Activated T-cell treated with anti-CD3 and anti-CD28 coated beads, Interleukin-2, amount 50 U/mL, for 4 hours (primary cell): Measurements from ENCODE around the gene CCSER1. TPM values are rescaled to one million over a fixed set of nuclear protein-coding genes. Genes with fewer than 3 reads are reported as not detected.
"Not testable (repeated sequence)": the region's sequence is repeated elsewhere in the genome, so short reads cannot be mapped to it uniquely, and the experiment has no call there.

Experiments used
- ATAC-seq, 2 donors: fragments of 200-7000 bp; cut with Tn5 transposase; one replicate each; pipeline ENCODE4 v1.10.0; 2021
- DNase-seq: peaks from one replicate; pipeline ENCODE4 v3.0.0-alpha.2; 2020
- H3K27me3 Mint-ChIP-seq: one replicate; pipeline ENCODE4 v1.8.0; 2021; ENCODE audit warnings: low read depth, mixed read lengths
- H3K36me3 Mint-ChIP-seq: one replicate; pipeline ENCODE4 v1.8.0; 2022; ENCODE audit warnings: mixed read lengths; ENCODE audit not compliant: insufficient read depth
- H3K4me1 Mint-ChIP-seq: one replicate; pipeline ENCODE4 v1.8.0; 2021; ENCODE audit warnings: low read depth, mixed read lengths
- H3K4me3 Mint-ChIP-seq: one replicate; pipeline ENCODE4 v1.8.0; 2021; ENCODE audit warnings: mild to moderate bottlenecking, moderate library complexity, mixed read lengths
- H3K9me3 Mint-ChIP-seq: one replicate; pipeline ENCODE4 v1.8.0; 2021; ENCODE audit warnings: mixed read lengths
- total RNA-seq, 3 donors: library from RNA; stranded (reverse); gene quantifications; one replicate each; pipeline ENCODE4 v1.2.1, GENCODE V29; 2021

The CCSER1 gene
- total RNA-seq, 3 donors from 2014 or later: 0.10 to 0.16 TPM; not detected in 1

DNA sequence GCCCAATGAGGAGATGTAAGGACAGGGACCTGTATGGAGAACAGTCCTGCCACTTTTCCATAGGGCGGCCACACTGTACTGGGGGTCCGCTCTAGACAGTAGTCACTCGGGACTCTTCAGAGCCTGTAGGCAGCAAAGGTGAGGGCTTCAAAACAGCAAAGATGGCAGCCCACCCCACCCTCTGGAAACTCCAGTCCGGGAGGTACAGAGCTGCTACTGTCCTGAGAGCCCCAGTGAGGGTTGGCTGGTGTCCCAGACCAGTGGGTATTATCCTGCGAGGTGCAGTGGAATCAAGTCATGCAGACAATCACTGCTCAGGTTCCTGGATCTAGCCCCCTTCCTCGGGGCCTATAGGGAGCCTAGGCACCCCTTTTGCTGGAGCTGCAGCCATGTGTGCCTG is 1392.0 kb downstream of the CCSER1 start:
- Mint-ChIP-seq H3K27me3 (no peaks in the 10 kb centered on the region), H3K36me3 (no peaks in the 10 kb centered on the region), H3K9me3 (peaks cover 16% of the 10 kb centered on the region), H3K4me1 (no peaks in the 10 kb centered on the region), H3K4me3 (no peak overlapping the region)
- DNase-seq: no peak
- ATAC-seq: no peak

DNA sequence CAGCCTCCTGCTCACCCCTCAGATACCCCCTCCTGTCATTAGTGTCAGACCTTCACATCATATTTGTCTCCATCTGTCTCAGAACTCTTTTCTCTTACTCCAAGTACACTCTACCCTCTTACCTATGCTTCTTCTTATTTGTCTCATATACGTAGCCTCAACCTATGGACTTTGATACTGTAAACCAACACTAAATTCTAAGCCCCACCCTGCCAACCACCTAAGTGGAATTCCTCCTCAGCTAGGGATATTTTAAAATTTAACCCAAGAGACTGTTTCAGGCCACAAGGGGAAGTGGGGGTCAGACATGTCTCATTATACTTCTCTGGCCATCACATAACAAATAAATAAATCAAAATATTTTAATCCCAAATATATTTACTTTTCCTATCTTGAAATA is 1398.4 kb downstream of the CCSER1 start:
- Mint-ChIP-seq H3K4me3 (no peak overlapping the region), H3K4me1 (no peaks in the 10 kb centered on the region), H3K27me3 (no peaks in the 10 kb centered on the region), H3K9me3 (peaks cover 5% of the 10 kb centered on the region), H3K36me3 (no peaks in the 10 kb centered on the region)
- ATAC-seq: no peak
- no peak for DNase-seq

DNA sequence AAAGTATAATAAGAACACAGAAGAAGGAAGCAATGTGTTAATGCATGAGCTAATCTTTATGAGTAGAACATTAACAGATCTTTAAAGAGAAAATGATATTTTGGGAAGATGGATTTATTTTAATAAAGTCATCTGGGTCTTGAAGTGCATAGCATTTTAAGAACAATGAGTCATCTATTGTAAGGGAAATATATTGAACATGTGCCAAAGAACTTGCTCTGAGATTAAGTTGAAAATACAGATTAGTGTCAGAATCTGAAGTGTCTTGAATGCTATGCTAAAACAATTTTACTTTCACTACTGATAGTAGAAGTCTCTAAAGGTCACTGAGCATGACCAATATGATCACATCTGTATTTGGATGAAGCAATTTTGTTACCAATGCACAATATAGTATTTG is 1399.9 kb downstream of the CCSER1 start:
- DNase-seq: no peak
- no peak for ATAC-seq
- no peaks in the 10 kb centered on the region for H3K36me3 Mint-ChIP-seq
- H3K9me3 Mint-ChIP-seq: peaks cover 5% of the 10 kb centered on the region
- H3K4me3 Mint-ChIP-seq: no peak overlapping the region
- no peaks in the 10 kb centered on the region for H3K27me3 Mint-ChIP-seq
- no peaks in the 10 kb centered on the region for H3K4me1 Mint-ChIP-seq

DNA sequence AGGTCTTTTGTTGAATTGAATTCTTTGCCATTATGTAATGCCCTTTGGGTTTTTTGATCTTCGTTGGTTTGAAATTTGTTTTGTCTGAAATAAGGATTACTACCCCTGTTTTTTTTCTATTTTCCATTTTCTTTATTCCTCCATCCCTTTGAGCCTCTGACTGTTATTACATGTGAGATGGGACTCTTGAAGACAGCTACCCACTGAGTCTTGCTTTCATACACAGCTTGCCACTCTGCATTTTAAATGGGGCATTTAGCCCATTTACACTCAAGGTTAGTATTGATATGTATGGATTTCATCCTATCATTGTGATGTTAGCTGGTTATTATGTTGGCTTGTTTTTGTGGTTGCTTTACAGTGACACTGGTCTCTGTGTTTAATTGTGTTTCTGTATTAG is 1440.4 kb downstream of the CCSER1 start:
- no peak for ATAC-seq
- no peak for DNase-seq
- Mint-ChIP-seq H3K4me1 (no peaks in the 10 kb centered on the region), H3K27me3 (no peaks in the 10 kb centered on the region), H3K4me3 (no peak overlapping the region), H3K36me3 (no peaks in the 10 kb centered on the region), H3K9me3 (peaks cover 42% of the 10 kb centered on the region)

DNA sequence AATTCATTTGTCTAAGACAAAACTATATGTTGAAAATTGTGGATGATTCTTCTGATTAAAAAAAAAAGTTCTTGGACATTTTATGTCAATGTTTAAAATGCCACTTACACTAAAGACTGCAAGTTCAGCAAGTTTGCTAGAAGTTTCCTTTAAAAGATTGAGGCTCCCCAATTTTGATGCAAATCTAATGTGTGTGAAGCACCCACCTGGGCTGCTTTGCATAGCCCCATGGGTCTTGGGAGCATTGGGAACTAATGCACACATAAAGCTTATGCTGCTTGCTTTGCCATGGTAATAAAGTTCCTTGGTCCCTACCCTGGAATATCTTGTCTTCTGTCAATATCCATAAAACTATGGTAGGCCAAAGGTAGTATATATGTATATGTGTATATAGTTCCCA is 1450.7 kb downstream of the CCSER1 start:
- Mint-ChIP-seq H3K4me1 (no peaks in the 10 kb centered on the region), H3K4me3 (no peak overlapping the region), H3K36me3 (no peaks in the 10 kb centered on the region), H3K9me3 (peaks cover 4% of the 10 kb centered on the region), H3K27me3 (no peaks in the 10 kb centered on the region)
- ATAC-seq (no peak), DNase-seq (no peak)

DNA sequence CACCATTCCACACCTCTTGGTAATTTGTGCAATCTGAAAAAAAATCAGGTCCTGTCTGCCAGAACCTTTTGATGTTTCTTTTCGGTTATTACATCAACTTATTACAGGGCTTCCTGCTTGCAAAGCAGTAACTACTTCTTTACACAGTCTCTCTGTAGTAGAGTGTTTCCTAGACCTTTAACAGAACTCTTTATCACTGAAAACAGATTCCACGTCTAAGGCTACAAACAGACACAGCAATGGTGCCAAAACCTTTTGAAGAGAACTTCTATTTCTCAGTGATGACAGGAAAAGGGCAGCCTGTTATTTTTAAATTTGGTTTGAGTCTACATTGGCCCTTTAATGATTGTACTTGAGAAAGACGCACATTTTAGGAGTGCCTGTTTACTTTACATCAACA is 1463.1 kb downstream of the CCSER1 start:
- Mint-ChIP-seq H3K4me3 (no peak overlapping the region), H3K36me3 (no peaks in the 10 kb centered on the region), H3K27me3 (no peaks in the 10 kb centered on the region), H3K9me3 (peaks cover 8% of the 10 kb centered on the region), H3K4me1 (no peaks in the 10 kb centered on the region)
- ATAC-seq: no peak
- no peak for DNase-seq

DNA sequence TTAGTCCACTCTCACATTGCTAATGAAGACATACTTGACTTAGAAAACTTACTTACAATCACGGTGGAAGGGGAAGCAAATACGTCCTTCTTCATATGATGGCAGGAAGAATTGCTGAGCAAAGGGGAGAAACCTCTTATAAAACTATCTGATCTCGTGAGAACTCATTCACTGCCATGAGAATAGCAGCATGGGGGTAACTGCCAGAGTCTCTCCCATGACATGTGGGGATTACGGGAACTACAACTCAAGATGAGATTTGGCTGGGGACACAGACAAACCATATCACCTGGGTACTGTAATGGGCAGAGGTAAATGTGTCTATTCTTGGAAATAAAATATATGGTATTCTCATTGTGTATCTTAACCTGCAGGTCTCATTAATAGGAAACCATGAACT is 1464.9 kb downstream of the CCSER1 start:
- Mint-ChIP-seq H3K4me1 (no peaks in the 10 kb centered on the region), H3K36me3 (no peaks in the 10 kb centered on the region), H3K4me3 (no peak overlapping the region), H3K27me3 (no peaks in the 10 kb centered on the region), H3K9me3 (no peaks in the 10 kb centered on the region)
- no peak for ATAC-seq
- no peak for DNase-seq

DNA sequence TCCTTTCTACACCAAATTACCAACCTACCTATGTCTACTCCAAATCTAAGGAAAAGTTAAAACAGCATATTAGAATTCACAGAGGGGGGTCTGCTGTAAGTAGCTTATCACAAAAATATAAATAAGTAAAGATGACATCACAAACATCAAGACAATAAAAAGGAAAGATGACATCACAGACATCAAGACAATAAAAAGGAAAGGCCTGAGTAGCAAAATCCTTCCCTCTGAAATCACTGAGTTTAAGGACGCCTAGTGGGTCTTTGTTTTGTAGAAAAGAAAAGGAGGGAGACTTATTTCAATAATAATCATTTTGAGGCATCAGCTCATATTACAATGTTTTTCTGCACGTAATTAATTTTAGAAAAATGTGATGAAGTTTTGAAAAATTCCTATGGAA is 1469.5 kb downstream of the CCSER1 start:
- no peaks in the 10 kb centered on the region for H3K4me1 Mint-ChIP-seq
- DNase-seq: no peak
- no peak for ATAC-seq
- H3K27me3 Mint-ChIP-seq: no peaks in the 10 kb centered on the region
- H3K36me3 Mint-ChIP-seq: no peaks in the 10 kb centered on the region
- H3K4me3 Mint-ChIP-seq: no peak overlapping the region
- H3K9me3 Mint-ChIP-seq: no peaks in the 10 kb centered on the region

DNA sequence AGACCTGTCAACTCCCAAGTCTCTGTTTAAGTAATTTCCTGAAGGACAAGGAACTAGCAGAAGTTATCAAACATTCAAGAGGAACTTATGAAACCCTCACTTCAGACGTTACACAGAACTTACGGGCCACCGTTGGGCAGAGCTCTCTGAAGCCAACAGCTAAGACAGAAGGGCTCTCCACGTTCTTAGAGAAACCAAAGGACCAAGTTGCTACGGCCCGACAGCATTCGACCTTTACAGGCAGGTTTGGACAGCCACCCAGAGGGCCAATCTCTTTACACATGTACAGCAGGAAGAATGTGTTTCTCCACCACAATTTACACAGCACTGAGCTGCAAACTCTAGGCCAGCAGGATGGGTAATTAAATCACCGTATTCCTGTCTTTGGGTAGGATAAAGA is 1471.5 kb downstream of the CCSER1 start:
- Mint-ChIP-seq H3K9me3 (no peaks in the 10 kb centered on the region), H3K27me3 (no peaks in the 10 kb centered on the region), H3K36me3 (no peaks in the 10 kb centered on the region), H3K4me3 (no peak overlapping the region), H3K4me1 (no peaks in the 10 kb centered on the region)
- DNase-seq (no peak), ATAC-seq (no peak)

DNA sequence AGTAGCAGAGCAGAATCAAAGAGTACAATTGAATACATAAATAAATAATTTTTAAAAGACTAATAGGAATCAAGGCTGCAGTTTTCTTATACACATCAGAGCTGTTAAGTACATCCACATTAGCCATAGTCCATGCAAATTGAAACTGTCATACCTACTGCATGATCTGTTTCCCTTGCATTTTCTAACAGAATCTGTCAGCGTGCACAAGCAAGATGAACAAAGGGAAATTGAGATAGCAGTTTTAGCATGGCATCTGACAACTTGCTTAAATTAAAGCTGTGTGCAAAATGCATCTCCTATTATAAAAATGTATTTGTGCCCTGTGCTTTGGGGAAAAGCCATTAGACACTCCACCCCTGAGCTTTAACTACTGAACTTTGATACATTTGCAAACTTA is 1473.1 kb downstream of the CCSER1 start:
- DNase-seq (no peak), ATAC-seq (no peak)
- Mint-ChIP-seq H3K36me3 (no peaks in the 10 kb centered on the region), H3K27me3 (no peaks in the 10 kb centered on the region), H3K4me3 (no peak overlapping the region), H3K9me3 (no peaks in the 10 kb centered on the region), H3K4me1 (no peaks in the 10 kb centered on the region)

DNA sequence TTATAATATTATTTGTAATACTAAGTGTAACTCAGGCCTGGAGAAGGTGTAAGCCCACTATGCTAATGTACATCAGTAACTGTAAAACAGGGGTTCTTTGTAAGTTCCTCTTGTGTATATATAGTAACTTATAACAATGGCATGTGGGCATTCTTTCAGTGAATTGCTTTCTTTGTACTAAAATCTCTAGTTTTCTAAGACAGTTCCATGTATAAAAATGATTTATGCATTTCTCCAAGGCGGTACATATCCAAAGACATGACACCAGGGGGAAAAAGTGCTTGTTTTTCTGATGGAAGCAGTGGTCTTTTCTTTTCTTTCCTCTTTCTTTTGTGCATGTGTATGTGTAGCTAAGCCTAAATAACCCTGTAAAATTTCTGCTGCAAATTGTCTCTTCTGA is 1474.2 kb downstream of the CCSER1 start:
- H3K9me3 Mint-ChIP-seq: no peaks in the 10 kb centered on the region
- no peaks in the 10 kb centered on the region for H3K4me1 Mint-ChIP-seq
- no peak overlapping the region for H3K4me3 Mint-ChIP-seq
- H3K27me3 Mint-ChIP-seq: no peaks in the 10 kb centered on the region
- no peaks in the 10 kb centered on the region for H3K36me3 Mint-ChIP-seq
- no peak for DNase-seq
- no peak for ATAC-seq

DNA sequence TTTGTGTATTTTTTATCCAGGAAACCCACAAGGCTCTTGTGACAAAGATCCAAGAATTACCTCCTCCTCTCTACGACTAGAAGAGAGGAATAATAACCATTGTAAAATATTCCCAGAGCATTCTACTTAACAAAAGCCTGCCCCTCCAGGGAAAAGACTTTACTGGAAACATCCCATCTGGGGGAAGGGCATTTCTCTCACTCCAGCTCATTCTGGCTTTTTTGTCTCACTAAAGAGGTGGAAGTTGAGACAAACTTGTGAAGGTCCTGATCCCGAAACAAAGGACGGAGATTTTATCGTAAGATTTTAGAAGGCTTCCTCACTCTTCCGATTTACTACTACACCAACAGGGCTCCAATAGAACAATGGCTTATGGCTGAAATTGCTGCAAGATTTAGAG is 1484.6 kb downstream of the CCSER1 start:
- no peaks in the 10 kb centered on the region for H3K27me3 Mint-ChIP-seq
- ATAC-seq (no peak), DNase-seq (no peak)
- no peaks in the 10 kb centered on the region for H3K36me3 Mint-ChIP-seq
- no peak overlapping the region for H3K4me3 Mint-ChIP-seq
- H3K4me1 Mint-ChIP-seq: no peaks in the 10 kb centered on the region
- H3K9me3 Mint-ChIP-seq: peaks cover 13% of the 10 kb centered on the region

DNA sequence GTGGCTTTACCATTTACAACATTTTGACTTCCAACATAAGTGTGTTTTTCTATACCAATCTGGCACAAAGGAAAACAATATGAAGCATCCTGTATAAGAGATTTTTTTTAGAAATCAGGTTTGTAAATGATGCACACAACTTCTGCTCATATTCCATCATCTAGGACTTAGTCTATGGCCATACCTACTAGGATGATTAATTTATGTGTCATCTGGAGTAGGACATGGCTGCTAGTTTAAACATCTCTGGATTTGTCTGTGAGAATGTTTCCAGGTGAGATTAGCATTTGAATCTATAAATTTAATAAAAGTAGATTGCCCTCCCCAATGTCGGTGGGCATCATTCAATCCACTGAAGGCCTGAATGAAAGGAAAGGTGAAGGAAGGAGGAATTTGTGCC is 1493.8 kb downstream of the CCSER1 start:
- Mint-ChIP-seq H3K36me3 (no peaks in the 10 kb centered on the region), H3K27me3 (no peaks in the 10 kb centered on the region), H3K4me3 (no peak overlapping the region), H3K9me3 (peaks cover 13% of the 10 kb centered on the region), H3K4me1 (no peaks in the 10 kb centered on the region)
- DNase-seq: no peak
- no peak for ATAC-seq

DNA sequence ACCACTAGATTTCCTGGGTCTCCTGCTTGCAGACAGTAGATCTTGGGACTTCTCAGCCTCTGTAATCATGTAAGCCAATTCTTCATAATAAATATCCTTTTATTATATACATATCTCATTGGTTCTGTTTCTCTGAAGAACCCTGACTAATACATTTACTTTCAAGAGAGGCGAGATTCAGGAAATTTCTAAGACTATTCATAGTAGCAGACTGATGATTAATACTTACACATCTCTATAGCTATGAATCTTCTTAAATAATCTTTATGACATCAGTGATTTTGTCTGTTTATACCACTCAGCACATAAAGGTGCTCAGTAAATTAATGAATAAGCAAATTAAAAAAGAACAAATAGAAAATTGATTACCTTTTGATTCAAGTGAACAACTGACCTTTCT is 1494.3 kb downstream of the CCSER1 start:
- Mint-ChIP-seq H3K4me3 (no peak overlapping the region), H3K4me1 (no peaks in the 10 kb centered on the region), H3K9me3 (peaks cover 10% of the 10 kb centered on the region), H3K36me3 (no peaks in the 10 kb centered on the region), H3K27me3 (no peaks in the 10 kb centered on the region)
- DNase-seq: no peak
- no peak for ATAC-seq

DNA sequence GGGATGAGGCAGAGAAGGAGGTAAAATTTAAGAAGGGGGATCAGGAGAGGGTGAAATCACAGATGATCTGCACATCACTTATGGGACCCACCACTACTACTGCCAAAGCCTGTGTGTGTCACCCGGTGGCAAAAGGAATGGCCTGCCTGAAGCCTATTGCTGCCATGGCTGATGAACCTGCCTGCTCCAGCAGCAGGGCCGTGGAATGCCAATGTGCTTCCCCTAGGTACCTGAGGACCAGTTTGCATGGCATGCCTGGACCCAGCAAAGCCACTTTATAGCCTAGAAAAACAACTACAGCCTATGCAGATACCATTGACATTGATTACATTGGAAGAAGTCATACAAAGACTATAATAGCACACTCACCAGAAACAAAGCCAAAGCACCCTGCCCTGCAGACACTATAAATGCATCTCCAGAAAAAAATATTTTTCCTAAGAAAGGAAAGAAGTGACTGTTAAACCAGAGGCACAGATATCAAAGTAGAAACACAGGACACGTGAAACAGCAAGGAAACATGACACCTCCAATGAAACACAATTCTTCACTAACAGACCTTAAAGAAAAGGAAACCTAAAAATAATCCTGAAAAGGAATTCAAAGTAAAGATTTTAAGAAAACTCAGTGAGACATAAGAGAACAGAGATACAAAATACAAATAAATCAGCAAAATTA is 1495.9 kb downstream of the CCSER1 start:
- H3K36me3 Mint-ChIP-seq: no peaks in the 10 kb centered on the region
- ATAC-seq (no peak), DNase-seq (no peak)
- no peaks in the 10 kb centered on the region for H3K27me3 Mint-ChIP-seq
- H3K9me3 Mint-ChIP-seq: peaks cover 10% of the 10 kb centered on the region
- no peak overlapping the region for H3K4me3 Mint-ChIP-seq
- no peaks in the 10 kb centered on the region for H3K4me1 Mint-ChIP-seq

DNA sequence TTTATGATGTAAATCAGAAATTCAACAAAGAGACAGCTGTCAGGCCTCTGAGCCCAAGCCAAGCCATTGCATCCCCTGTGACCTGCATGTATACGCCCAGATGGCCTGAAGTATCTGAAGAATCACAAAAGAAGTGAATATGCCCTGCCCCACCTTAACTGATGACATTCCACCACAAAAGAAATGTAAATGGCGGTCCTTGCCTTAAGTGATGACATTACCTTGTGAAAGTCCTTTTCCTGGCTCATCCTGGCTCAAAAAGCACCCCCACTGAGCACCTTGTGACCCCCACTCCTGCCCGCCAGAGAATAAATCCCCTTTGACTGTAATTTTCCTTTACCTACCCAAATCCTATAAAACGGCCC is 1496.4 kb downstream of the CCSER1 start:
- ATAC-seq, H3K4me1 Mint-ChIP-seq, H3K27me3 Mint-ChIP-seq, H3K4me3 Mint-ChIP-seq, DNase-seq, H3K36me3 Mint-ChIP-seq: not testable (repeated sequence)
- peaks cover 14% of the 10 kb centered on the region for H3K9me3 Mint-ChIP-seq
